Globus pallidus (tissue), 1 donor: Measurements from ENCODE around the gene FER.
A peak's percentile ranks its signal among the peaks of the same experiment; 100 is the strongest.
"Not testable (repeated sequence)": the region's sequence is repeated elsewhere in the genome, so short reads cannot be mapped to it uniquely, and the experiment has no call there.

ENCODE experiments used
- DNase-seq: peaks from one replicate; pipeline ENCODE4 v3.0.0-alpha.2; 2015; ENCODE audit warnings: low spot score

FER gene

GRCh38 chr5:108798513-108799265 lies 51.0 kb downstream of the FER start:
- no peak for DNase-seq

GRCh38 chr5:108801301-108801700 lies 53.6 kb downstream of the FER start:
- no peak for DNase-seq

- no peak for DNase-seq
Measured at GRCh38 chr5:108801776-108802175, 54.1 kb downstream of the FER start.

- no peak for DNase-seq
Measured at GRCh38 chr5:108810717-108811116, 63.0 kb downstream of the FER start.

GRCh38 chr5:108813673-108814072 lies 66.0 kb downstream of the FER start:
- no peak for DNase-seq

GRCh38 chr5:108814551-108814950 lies 66.9 kb downstream of the FER start:
- no peak for DNase-seq

GRCh38 chr5:108818613-108819272 lies 71.0 kb downstream of the FER start:
- DNase-seq, result no peak

GRCh38 chr5:108820983-108821382 lies 73.3 kb downstream of the FER start:
- DNase-seq, result no peak

- no peak for DNase-seq
Measured at GRCh38 chr5:108822211-108822947, 74.7 kb downstream of the FER start.

- no peak for DNase-seq
Measured at GRCh38 chr5:108827131-108827530, 79.4 kb downstream of the FER start.

GRCh38 chr5:108830705-108831276 lies 83.1 kb downstream of the FER start:
- DNase-seq, result no peak

GRCh38 chr5:108836492-108836891 lies 88.8 kb downstream of the FER start:
- DNase-seq, result peak; percentile 29

GRCh38 chr5:108842260-108842941 lies 94.7 kb downstream of the FER start:
- DNase-seq, result not testable (repeated sequence)

GRCh38 chr5:108851129-108851528 lies 103.4 kb downstream of the FER start:
- DNase-seq, result not testable (repeated sequence)

GRCh38 chr5:108857905-108858304 lies 110.2 kb downstream of the FER start:
- no peak for DNase-seq

- no peak for DNase-seq
Measured at GRCh38 chr5:108858959-108859358, 111.3 kb downstream of the FER start.

- no peak for DNase-seq
Measured at GRCh38 chr5:108862211-108862610, 114.5 kb downstream of the FER start.

GRCh38 chr5:108866097-108866496 lies 118.4 kb downstream of the FER start:
- not testable (repeated sequence) for DNase-seq

- no peak for DNase-seq
Measured at GRCh38 chr5:108867656-108868055, 120.0 kb downstream of the FER start.

- DNase-seq, result no peak
Measured at GRCh38 chr5:108869066-108869465, 121.4 kb downstream of the FER start.

- no peak for DNase-seq
Measured at GRCh38 chr5:108876451-108876850, 128.8 kb downstream of the FER start.

- DNase-seq, result no peak
Measured at GRCh38 chr5:108878756-108879155, 131.1 kb downstream of the FER start.
